Kidney (tissue), 14 donors: ENCODE measurements around the gene GARIN5B. TPM values are rescaled to one million over a fixed set of nuclear protein-coding genes. Genes with fewer than 3 reads are reported as not detected.

Experiments
- DNase-seq, 5 donors: peaks; one replicate each; pipeline ENCODE4 v3.0.0-alpha.2; 2013 to 2020
- FAIRE-seq: peaks from 2 replicates; lab custom pipeline; 2012; peaks lifted over from hg19 to GRCh38; lab: Jason Lieb, UNC
- H3K27ac ChIP-seq, 2 donors: one replicate each; pipeline ENCODE4 v1.7.0; 2013; ENCODE audit warnings: low read depth in 2 of 2, low read length in 2 of 2, inconsistent platforms in 1 of 2
- H3K27me3 ChIP-seq: one replicate; pipeline ENCODE4 v1.7.1; 2013; ENCODE audit warnings: low read length, inconsistent platforms; ENCODE audit not compliant: control insufficient read depth, insufficient read depth
- H3K36me3 ChIP-seq, 3 donors: one replicate each; pipeline versions ENCODE4 v1.7.0 to v1.7.1; 2013; ENCODE audit warnings: low read length in 3 of 3, control low read depth in 1 of 3, inconsistent platforms in 1 of 3; ENCODE audit not compliant: insufficient read depth in 3 of 3, control insufficient read depth in 2 of 3
- H3K4me1 ChIP-seq, 3 donors: one replicate each; pipeline versions ENCODE4 v1.7.0 to v1.7.1; 2013; ENCODE audit warnings: low read length in 3 of 3, inconsistent platforms in 1 of 3, low read depth in 1 of 3; ENCODE audit not compliant: control insufficient read depth in 2 of 3, insufficient read depth in 2 of 3
- H3K4me3 ChIP-seq, 3 donors: one replicate each; pipeline versions ENCODE4 v1.7.0 to v1.8.1; 2013; ENCODE audit warnings: low read length in 3 of 3, control low read depth in 1 of 3, inconsistent platforms in 1 of 3
- H3K9ac ChIP-seq, 3 donors: one replicate each; pipeline versions ENCODE4 v1.7.0 to v1.7.1; 2013; ENCODE audit warnings: low read length in 3 of 3, control low read depth in 1 of 3, inconsistent platforms in 1 of 3
- H3K9me3 ChIP-seq, 3 donors: one replicate each; pipeline versions ENCODE4 v1.7.0 to v1.7.1; 2013; ENCODE audit warnings: low read length in 3 of 3, control low read depth in 1 of 3, inconsistent platforms in 1 of 3; ENCODE audit not compliant: control insufficient read depth in 2 of 3, insufficient read depth in 1 of 3
- CTCF ChIP-seq: IDR thresholded peaks from 3 replicates; pipeline ENCODE4 v1.5.1; 2012; ENCODE audit warnings: mild to moderate bottlenecking, moderate library complexity, borderline replicate concordance; ENCODE audit not compliant: insufficient read depth; ENCODE audit errors: extremely low read depth
- intact Hi-C: fragments of 100-400 bp; cut with DNase I; formaldehyde crosslinking; loops from one replicate; pipeline ENCODE4 v1.11.1; 2022
- polyA plus RNA-seq: library from polyadenylated mRNA; stranded (reverse); fragments of 350-450 nt; fragmentation: Illumina TruSeq; extraction: RNeasy Lipid Tissue Mini Kit (QIAGEN cat#74804); gene quantifications from one replicate; pipeline ENCODE4 v1.2.3, GENCODE V29; 2014; ENCODE audit warnings: low read depth, low replicate concordance; ENCODE audit not compliant: insufficient read depth
- total RNA-seq: library from RNA; stranded (reverse); fragmentation: NEBNext Ultra II Directional; extraction: Animal tissue kit (Norgen Biotek cat#: 25700); gene quantifications from one replicate; pipeline ENCODE4 v1.2.1, GENCODE V29; 2021
- donor health status: control.
- donor health status: control.
- donor health status: control.
- donor health status: control.
- donor health status: control.
- donor health status: DM: yes; HTN: yes; CAD: no.
- donor health status: Normal renal cell carcinoma (clear cell type).

Gene GARIN5B
- total and polyA plus RNA-seq, 2 donors from 2014 or later: not detected

- H3K9ac ChIP-seq: no peak overlapping the region
- no peak for TF ChIP-seq CTCF
These were observed 46.4 kb downstream of the GARIN5B start for GRCh38 chr19:55316646-55317045.

GRCh38 chr19:55315956-55316525 lies 47.0 kb downstream of the GARIN5B start:
- Histone ChIP-seq H3K27me3 (no peaks in the 10 kb centered on the region), H3K4me1 (no peaks in the 10 kb centered on the region), H3K27ac (no peak overlapping the region), H3K9me3 (peaks cover 0 to 8% (median 0%) of the 10 kb centered on the region in 3 donors), H3K36me3 (peaks cover 0 to 4% (median 0%) of the 10 kb centered on the region in 3 donors), H3K9ac (no peak overlapping the region), H3K4me3 (no peak overlapping the region)
- no peak for FAIRE-seq
- intact Hi-C loops: no loop called here
- TF ChIP-seq CTCF: no peak
- no peak for DNase-seq

More at GRCh38 chr19:55316646-55317045, 46.4 kb downstream of the GARIN5B start:
- peaks cover 0 to 8% (median 0%) of the 10 kb centered on the region in 3 donors for H3K9me3 ChIP-seq
- FAIRE-seq (no peak), DNase-seq (no peak)
- no peak overlapping the region for H3K27ac ChIP-seq
- H3K4me3 ChIP-seq: no peak overlapping the region
- intact Hi-C loops: no loop called here
- H3K27me3 ChIP-seq: no peaks in the 10 kb centered on the region
- no peaks in the 10 kb centered on the region for H3K4me1 ChIP-seq
- peaks cover 0 to 4% (median 0%) of the 10 kb centered on the region in 3 donors for H3K36me3 ChIP-seq

GRCh38 chr19:55314396-55314795 lies 48.7 kb downstream of the GARIN5B start:
- H3K9me3 ChIP-seq: peaks cover 0 to 8% (median 0%) of the 10 kb centered on the region in 3 donors
- no peaks in the 10 kb centered on the region for H3K27me3 ChIP-seq
- H3K4me3 ChIP-seq: no peak overlapping the region
- no peak for TF ChIP-seq CTCF
- no peak overlapping the region for H3K9ac ChIP-seq
- DNase-seq: no peak
- no peaks in the 10 kb centered on the region for H3K4me1 ChIP-seq
- peaks cover 0 to 4% (median 0%) of the 10 kb centered on the region in 3 donors for H3K36me3 ChIP-seq
- H3K27ac ChIP-seq: no peak overlapping the region
- intact Hi-C loops: no loop called here
- no peak for FAIRE-seq
